ENCODE measurements around the gene PTPRR.

The PTPRR gene

GRCh38 chr12:70626180-70626579 is 294.4 kb downstream of the PTPRR start:
- no peak overlapping the region for H3K4me3 ChIP-seq (replicated peaks; ENCODE audit: low read depth, low read length)
- no peak for DNase-seq (ENCODE audit: low read depth)
- TF ChIP-seq, protein P1, sequence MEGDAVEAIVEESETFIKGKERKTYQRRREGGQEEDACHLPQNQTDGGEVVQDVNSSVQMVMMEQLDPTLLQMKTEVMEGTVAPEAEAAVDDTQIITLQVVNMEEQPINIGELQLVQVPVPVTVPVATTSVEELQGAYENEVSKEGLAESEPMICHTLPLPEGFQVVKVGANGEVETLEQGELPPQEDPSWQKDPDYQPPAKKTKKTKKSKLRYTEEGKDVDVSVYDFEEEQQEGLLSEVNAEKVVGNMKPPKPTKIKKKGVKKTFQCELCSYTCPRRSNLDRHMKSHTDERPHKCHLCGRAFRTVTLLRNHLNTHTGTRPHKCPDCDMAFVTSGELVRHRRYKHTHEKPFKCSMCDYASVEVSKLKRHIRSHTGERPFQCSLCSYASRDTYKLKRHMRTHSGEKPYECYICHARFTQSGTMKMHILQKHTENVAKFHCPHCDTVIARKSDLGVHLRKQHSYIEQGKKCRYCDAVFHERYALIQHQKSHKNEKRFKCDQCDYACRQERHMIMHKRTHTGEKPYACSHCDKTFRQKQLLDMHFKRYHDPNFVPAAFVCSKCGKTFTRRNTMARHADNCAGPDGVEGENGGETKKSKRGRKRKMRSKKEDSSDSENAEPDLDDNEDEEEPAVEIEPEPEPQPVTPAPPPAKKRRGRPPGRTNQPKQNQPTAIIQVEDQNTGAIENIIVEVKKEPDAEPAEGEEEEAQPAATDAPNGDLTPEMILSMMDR (IDR thresholded peaks at IDR 0.05; ENCODE audit: low read length, missing control alignments): no peak

GRCh38 chr12:70619471-70620152 is 300.9 kb downstream of the PTPRR start:
- DNase-seq (ENCODE audit: low read depth): no peak
- no peak overlapping the region for H3K4me3 ChIP-seq (replicated peaks; ENCODE audit: low read depth, low read length)
- TF ChIP-seq, protein P1 (IDR thresholded peaks at IDR 0.05; ENCODE audit: low read length, missing control alignments): no peak

- TF ChIP-seq, protein P1 (IDR thresholded peaks at IDR 0.05; ENCODE audit: low read length, missing control alignments): no peak
- no peak for DNase-seq (ENCODE audit: low read depth)
- no peak overlapping the region for H3K4me3 ChIP-seq (replicated peaks; ENCODE audit: low read depth, low read length)
These were observed 302.2 kb downstream of the PTPRR start for GRCh38 chr12:70618371-70618770.

GRCh38 chr12:70617450-70617849 is 303.1 kb downstream of the PTPRR start:
- TF ChIP-seq, protein P1 (IDR thresholded peaks at IDR 0.05; ENCODE audit: low read length, missing control alignments): no peak
- no peak for DNase-seq (ENCODE audit: low read depth)
- no peak overlapping the region for H3K4me3 ChIP-seq (replicated peaks; ENCODE audit: low read depth, low read length)

- TF ChIP-seq, protein P1 (IDR thresholded peaks at IDR 0.05; ENCODE audit: low read length, missing control alignments): no peak
- DNase-seq (ENCODE audit: low read depth): no peak
- H3K4me3 ChIP-seq (replicated peaks; ENCODE audit: low read depth, low read length): no peak overlapping the region
These were observed 305.2 kb downstream of the PTPRR start for GRCh38 chr12:70615174-70615866.

GRCh38 chr12:70609739-70610491 is 310.6 kb downstream of the PTPRR start:
- TF ChIP-seq, protein P1 (IDR thresholded peaks at IDR 0.05; ENCODE audit: low read length, missing control alignments): no peak
- H3K4me3 ChIP-seq (replicated peaks; ENCODE audit: low read depth, low read length): peak overlapping the region; percentile 57
- peak; percentile 38 for DNase-seq (ENCODE audit: low read depth)

Measured in fibroblast of pulmonary artery (primary cell).